Endometrium (tissue), 2 donors: Measurements from ENCODE around the gene ZNF83.
"Not testable (repeated sequence)": the region's sequence is repeated elsewhere in the genome, so short reads cannot be mapped to it uniquely, and the experiment has no call there.

Experiments
- FAIRE-seq: peaks from 2 replicates; lab custom pipeline; 2012; peaks lifted over from hg19 to GRCh38; lab: Jason Lieb, UNC
- donor health status: control.
- donor health status: control.

Gene ZNF83

GRCh38 chr19:52569638-52569999 lies 68.5 kb downstream of the ZNF83 start:
- not testable (repeated sequence) for FAIRE-seq

- no peak for FAIRE-seq
Observed at GRCh38 chr19:52567921-52568320, 70.2 kb downstream of the ZNF83 start.

GRCh38 chr19:52566588-52566987 lies 71.6 kb downstream of the ZNF83 start:
- no peak for FAIRE-seq

GRCh38 chr19:52566121-52566520 lies 72.0 kb downstream of the ZNF83 start:
- no peak for FAIRE-seq
